ENCODE results near the gene ZNG1C.
"Not testable (repeated sequence)": the region's sequence is repeated elsewhere in the genome, so short reads cannot be mapped to it uniquely, and the experiment has no call there.

Gene ZNG1C

DNA sequence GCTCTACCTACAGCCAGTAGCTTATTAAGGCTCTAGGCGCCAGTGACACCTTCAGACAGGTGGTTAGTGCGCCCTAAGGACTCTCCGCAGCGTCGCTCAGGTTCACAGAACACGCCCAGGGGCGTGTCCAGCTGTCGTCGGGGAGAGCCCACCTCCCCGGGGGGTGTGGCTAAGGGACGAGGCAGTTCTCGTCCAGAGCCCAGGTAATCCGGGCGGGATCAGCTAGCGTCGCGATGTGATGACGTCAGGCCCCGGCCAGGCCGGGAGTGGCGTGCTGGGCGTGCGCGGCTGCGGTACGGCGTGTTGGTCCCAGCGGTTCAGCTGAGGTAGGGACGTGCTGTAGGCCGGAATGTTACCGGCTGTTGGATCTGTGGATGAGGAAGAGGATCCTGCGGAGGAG lies at the start of gene ZNG1C:
Gene ZNG1C, plus strand, starts transcription at position 301 of the 400 bp plus-strand sequence. Its CDS starts 49 bp downstream, at position 350.
- TF ChIP-seq, protein P1, sequence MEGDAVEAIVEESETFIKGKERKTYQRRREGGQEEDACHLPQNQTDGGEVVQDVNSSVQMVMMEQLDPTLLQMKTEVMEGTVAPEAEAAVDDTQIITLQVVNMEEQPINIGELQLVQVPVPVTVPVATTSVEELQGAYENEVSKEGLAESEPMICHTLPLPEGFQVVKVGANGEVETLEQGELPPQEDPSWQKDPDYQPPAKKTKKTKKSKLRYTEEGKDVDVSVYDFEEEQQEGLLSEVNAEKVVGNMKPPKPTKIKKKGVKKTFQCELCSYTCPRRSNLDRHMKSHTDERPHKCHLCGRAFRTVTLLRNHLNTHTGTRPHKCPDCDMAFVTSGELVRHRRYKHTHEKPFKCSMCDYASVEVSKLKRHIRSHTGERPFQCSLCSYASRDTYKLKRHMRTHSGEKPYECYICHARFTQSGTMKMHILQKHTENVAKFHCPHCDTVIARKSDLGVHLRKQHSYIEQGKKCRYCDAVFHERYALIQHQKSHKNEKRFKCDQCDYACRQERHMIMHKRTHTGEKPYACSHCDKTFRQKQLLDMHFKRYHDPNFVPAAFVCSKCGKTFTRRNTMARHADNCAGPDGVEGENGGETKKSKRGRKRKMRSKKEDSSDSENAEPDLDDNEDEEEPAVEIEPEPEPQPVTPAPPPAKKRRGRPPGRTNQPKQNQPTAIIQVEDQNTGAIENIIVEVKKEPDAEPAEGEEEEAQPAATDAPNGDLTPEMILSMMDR (IDR thresholded peaks at IDR 0.05): not testable (repeated sequence)

DNA sequence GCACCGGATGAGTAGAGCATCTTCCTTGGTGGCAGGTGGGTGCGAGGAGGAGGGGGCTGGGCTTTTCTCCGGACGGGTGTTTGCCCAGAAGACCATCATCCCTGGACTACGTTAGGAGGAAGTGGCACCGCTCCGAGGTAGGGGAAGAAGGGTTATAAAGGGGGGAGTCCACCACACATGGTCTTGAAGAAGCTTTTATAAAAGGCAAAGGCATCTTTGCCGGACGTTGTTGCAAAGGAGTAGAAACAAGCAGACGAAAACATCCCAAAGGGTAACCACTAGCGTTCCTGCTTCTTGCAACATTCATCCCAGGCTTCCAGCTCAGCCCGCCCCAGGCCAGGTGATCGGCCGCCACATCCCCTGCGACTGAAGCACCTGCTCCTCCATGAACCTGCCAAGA lies 60.8 kb downstream of the ZNG1C start, which contains the start of gene FOXD4L3:
Gene FOXD4L3, plus strand, starts transcription at position 301 of the 400 bp plus-strand sequence. Its CDS starts 85 bp downstream, at position 386.
- TF ChIP-seq, protein P1 (IDR thresholded peaks at IDR 0.05): not testable (repeated sequence)

DNA sequence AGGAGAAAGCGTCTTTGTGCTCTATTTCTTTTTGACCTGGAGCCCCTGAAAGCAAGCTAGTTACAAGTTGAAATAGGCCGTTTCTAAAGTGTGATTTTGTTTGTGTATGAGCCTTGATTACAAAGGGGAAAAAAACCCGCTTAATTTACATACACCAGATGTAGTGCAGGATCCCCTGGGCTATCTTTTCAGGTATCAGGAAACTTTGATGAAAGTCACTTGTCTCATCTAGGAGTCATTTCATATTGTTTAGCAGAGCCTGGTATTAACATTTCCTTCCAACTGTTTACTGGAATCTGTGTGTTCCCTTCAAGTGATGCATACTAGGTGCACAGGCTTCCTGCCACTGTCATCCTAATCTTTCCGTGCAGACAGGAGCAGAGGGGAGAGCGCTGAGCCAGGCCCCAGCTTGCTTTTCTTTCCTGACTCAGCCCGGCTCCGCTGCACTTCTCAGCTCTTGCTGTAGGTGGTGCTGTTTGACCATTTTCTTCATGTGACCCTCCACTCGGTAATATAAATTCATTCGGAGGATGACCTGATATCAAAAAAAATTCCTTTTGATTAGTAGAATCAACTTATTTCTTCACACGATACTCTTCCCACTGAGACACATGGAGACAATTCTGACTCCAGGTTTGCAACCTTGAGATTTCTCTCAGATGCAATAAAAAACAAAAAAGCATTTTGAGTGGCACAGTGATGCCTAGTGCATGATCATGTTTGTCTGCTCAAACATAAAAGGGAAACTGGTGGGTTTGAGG lies 100.7 kb downstream of the ZNG1C start:
- TF ChIP-seq, protein P1 (IDR thresholded peaks at IDR 0.05): 0 out of 2 replicates have a peak, but pooled peaks have one; percentile 12

Measured in LNCAP (cell line).